Thyroid gland (tissue), 4 donors: ENCODE data around the gene SRF.

ENCODE experiments used
- CTCF ChIP-seq, 6 experiments: fragments of 200-600 bp in 3 of 6; fragments of 450-650 bp in 3 of 6; sonication (generic) in 3 of 6; IDR thresholded peaks; one replicate each; pipeline ENCODE4 v1.5.1; 2016 to 2019; ENCODE audit warnings: antibody characterized with exemption in 6 of 6, mild to moderate bottlenecking in 2 of 6, inconsistent platforms in 1 of 6, moderate library complexity in 1 of 6
- POLR2A ChIP-seq, 2 donors: fragments of 450-650 bp; IDR thresholded peaks; one replicate each; pipeline ENCODE4 v1.6.1; 2017; ENCODE audit warnings: antibody characterized with exemption in 2 of 2, mild to moderate bottlenecking in 2 of 2, moderate library complexity in 1 of 2

GRCh38 chr6:43127877-43128276 is 43.2 kb upstream of the SRF start:
- TF ChIP-seq CTCF (IDR thresholded peaks at IDR 0.05) (no peak), POLR2A (IDR thresholded peaks at IDR 0.05) (no peak)
